GM19238 (cell line): ENCODE measurements around the gene STYXL2.

Experiments
- DNase-seq: peaks from one replicate; pipeline ENCODE4 v3.0.0; 2011; ENCODE audit warnings: low spot score; ENCODE audit not compliant: insufficient read length

The STYXL2 gene

DNA sequence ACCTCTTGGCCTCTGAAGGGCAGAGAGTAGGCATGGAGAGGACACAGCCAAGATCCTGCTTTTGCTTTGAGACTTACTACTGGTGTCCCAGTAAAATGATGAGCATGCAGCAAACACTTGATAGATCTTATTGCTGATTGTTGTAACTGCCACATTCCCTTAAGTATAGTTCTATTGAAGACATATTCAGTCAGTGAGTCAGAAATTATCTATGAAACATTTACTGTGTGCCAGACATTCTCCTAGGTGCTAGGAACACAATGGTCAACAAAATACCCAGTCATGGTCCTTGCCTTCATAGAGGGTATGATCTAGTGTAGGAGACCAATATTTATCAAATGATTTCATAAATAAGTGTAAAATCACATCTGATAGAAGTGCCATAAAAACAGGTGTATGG, 13.6 kb downstream of the STYXL2 start:
- DNase-seq = no peak

DNA sequence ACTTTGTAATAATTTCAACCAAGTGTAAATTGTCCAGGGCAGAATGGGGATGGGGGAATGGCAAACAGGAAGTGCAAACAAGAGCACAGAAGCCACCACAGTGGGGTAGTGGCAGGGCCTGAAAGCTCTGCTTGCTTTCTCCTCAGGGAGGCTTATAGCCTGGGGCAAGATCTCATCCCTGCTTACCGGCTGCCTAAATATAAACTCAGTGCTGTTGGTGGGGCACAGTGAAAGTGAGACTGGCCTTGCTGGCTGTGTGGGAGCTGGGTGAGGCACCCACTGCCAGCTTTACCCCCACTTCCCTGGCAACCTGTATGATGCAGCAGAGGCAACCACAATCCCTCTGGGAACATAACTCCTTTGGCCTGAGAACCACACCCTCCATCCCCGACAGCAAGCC, 15.2 kb downstream of the STYXL2 start:
- no peak for DNase-seq

DNA sequence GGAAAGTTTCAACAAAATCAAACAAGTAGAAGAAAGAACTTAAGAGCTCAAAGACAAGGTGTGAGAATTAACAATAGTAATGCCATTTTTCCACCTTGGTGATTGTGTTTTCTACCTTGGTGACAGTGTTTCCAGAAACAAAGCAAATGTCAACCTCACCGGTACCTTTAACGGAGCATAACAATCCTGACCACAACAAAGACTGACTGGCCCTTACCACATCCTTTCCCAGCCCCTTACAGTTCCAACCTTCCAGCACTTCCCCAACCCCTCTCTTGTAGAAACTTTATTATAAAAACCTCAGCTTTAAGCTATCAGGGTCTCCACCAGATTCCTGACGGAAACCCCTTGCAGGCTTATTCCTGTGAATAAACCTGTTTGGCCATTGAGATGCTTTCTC, 16.7 kb downstream of the STYXL2 start:
- no peak for DNase-seq

DNA sequence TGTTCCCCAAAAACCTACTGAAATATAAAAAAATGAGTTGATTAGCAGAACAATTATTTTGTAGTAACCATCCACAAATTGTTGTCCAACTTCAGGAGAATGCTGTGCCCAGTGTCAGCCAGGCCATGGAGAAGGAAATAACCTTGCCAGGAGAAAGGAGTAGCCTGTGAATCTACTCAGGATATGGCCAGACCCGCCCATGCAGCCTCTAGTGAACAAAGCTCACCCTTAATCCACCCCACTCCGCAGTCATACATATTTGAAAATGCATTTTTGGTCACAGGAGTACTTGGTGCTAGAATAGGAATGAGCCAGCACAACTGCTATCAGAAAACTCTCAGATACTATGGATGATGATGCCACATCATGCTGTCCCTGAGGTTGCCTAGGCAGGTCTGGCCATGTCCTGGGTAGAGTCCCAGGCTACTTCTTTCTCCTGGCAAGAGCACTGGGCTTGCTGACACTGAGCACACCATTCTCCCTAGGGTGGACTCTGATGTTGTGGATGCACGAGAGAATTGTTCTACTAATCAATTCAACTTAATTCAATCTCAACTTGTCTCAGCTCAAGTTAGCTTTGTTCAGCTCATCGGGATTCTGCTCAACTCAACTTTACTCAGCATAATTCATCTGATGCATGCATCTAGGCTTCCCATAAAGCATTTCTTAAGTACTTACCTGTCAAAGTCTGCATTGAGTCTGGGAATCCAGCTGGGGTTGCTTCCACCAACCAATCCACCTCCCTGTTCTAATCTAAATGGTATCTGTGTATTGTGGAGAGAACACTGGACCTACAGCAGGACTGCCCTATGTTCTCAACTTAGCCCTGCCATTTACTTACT, 18.2 kb downstream of the STYXL2 start:
- no peak for DNase-seq

DNA sequence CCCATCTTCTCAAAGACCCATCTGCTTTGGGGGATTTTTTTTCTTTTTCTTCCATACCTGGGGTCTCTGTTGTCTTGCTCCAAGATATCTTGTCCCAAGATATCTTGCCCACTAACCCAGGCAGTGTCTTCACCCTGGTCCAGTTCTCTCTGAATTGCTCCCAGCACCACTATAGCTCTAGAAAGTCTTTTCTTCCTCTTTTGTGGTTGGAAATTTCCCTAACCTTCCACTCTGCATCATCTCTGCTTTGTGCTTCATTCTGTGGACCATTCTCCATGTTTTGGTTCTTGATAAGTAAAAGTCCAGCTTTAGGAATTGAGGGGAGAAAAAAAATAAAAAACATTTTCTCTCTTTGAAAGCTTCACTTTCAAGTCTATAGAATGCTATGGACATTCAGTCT, 20.9 kb downstream of the STYXL2 start:
- no peak for DNase-seq

DNA sequence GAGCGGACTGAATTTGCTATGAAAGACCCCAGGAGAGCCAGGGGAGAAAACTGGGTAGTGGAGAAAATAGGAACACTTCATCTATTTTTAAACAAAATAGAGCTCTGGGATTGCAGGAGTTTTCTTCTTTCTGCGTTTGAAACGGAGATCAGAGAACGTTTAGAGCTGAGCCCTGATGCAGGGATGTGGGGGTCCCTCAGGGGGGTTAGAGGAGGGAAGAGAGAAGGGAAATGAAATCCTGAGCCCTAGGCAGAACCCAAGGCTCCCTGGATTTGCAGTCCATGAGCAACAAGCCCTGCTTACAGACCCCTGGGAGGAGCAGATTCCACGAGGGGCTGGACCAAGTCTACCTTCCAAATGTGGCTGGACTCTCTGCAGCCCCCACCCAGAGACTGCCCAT, 21.8 kb downstream of the STYXL2 start:
- DNase-seq = no peak

DNA sequence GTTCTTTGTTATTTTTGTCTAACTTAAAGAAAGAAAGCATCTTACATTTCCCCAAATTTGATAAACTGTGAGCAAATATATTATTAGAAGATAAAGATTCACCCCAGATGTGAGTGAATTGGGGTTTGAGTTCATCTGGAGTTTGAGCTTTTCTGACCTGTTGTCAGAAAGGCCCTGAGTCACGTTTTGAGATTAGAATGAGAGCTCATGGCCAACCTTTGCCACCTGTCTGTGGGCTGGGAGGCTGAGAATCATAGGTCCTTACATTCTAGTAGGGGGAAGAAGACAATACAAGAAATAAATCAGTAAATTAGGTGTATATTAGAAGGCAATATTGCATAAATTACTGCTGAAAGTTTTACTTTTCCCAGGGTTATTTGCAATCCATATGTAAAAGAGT, 22.3 kb downstream of the STYXL2 start:
- no peak for DNase-seq

DNA sequence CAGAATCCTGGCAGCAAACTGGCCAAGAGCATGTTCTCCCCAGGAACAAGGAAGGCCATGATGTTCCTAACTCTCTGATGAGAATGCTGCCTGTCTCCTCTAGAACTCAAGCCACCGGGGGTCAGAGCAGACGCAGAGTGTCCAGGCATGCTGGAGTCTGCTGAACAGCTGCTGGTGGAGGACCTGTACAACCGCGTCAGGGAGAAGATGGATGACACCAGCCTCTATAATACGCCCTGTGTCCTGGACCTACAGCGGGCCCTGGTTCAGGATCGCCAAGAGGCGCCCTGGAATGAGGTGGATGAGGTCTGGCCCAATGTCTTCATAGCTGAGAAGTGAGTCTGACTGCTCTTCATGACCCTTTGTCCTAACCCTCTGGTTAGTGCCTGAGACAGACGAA, 23.4 kb downstream of the STYXL2 start:
- no peak for DNase-seq

DNA sequence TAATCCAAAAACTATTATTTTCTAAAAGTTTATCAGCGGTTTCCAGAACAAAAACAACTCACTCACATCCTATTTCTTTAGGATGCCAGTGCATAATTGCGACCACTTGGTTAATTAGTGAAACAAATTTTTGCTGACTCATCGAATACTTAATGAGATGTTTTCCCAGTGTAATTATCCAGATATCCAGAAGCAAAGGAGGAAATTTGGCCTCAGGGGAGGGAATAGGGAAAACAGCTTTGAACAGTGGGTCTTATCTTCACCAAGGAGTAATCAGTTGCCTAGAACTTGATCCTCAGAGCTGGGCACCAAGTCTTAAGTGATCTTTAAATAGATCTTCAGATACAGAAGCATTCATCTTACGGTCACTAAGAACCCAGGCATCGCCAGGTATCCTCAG, 24.3 kb downstream of the STYXL2 start:
- DNase-seq = no peak

DNA sequence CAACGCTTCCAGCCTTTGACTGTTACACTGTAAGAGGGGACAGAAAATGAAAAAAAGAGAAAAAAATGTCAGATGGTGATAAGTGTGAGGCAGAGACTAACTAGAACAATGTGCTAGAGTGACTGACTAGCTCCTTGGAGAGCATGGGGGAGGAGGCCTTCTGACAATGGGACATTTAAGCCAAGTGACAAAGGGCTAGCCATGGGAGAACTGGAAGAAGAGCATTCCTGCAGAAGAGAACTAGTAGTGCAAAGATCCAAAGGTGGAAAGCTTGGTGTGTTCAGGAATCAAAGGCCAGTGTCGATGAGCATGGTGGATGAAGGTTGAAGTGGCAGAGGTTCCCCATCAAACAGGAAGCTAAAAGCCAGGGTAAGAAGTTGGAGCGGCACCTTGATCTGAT, 25.8 kb downstream of the STYXL2 start:
- DNase-seq = no peak

DNA sequence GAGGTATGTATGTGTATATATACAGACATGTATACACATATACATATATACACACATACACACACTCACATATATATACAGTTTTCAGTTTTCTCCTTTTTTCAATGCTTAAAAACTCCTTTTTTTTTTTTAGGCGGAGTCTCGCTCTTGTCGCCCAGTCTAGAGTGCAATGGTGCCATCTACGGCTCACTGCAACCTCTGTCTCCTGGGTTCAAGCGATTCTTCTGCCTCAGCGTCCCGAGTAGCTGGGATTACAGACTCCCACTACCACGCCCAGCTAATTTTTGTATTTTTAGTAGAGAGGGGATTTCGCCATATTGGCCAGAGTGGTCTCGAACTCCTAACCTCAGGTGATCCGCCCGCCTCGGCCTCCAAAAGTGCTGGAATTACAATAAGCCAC, 27.0 kb downstream of the STYXL2 start:
- no peak for DNase-seq

DNA sequence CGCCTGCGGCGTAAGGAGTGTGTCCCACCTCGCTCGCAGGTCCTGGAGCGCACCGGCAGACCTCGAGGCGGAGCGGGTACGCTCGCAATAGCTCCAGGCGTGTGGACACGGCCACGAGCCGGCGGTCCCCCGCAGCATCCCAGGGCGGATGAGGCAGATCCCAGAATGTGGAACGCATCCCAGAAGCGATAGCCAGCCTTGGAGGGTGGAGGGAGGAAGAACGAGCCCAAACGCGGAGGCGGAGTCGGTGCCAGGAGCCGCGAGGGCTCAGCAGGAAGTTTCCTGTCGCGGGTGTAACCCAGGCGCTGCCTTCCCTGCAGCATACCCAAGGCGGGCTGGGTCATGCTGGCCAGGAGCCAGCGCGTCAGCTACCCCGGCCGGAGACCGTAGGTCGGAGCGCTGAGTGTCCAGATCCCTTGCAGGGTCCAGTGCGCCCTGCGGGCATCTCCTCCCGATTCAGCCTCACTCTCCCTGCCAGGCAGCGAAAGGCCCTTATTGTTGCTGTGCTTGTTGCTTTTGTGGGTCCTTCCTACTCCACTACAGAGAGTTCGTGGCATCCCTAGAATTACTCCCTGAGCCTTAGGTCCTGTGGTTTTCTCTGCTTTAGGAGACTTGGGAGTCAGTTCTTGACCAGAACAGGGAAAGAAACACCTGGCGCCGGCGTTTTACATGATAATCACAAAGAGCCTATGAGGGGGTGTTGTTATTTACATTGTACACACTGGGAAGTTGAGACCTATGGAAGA, 27.7 kb downstream of the STYXL2 start:
- DNase-seq = no peak

DNA sequence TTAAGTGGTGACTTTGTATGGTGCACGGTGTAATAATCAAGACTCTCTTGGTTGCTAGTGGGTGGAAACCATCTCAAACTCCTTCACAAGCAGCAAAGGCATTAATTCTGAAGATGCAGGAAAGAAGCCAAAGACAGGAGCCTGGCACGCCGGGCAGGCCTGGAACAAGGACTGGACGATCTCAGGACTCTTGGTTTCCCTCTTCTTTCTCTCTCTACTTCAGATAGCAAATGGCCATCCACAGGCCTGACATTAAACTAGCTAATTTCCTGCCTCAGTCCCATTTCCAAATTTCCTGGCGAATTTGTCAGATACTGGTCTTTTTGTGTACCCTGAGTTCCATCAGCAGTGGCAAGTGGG, 28.2 kb downstream of the STYXL2 start:
- no peak for DNase-seq

DNA sequence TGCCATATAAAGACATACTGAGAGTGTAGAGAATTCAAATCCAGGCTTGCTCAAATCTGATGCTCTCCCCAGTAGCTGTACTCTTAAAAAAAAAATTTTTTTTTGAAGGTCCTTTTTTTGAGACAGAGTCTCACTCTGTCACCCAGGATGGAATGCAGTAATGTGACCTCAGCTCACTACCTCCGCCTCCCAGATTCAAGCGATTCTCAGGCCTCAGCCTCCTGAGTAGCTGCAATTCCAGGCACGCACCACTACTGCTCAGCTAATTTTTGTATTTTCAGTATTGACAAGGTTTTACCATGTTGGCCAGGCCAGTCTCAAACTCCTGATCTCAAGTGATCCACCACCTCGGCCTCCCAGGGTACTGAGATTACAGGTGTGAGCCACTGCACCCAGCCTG, 28.7 kb downstream of the STYXL2 start:
- no peak for DNase-seq

DNA sequence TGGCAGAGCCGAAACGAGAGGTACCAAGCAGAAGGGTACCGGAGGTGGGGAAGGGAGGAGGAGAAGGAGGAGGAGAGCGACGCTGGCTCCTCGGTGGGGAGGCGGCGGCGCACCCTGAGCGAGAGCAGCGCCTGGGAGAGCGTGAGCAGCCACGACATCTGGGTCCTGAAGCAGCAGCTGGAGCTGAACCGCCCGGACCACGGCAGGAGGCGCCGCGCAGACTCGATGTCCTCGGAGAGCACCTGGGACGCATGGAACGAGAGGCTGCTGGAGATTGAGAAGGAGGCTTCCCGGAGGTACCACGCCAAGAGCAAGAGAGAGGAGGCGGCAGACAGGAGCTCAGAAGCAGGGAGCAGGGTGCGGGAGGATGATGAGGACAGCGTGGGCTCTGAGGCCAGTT, 32.4 kb downstream of the STYXL2 start:
- no peak for DNase-seq

DNA sequence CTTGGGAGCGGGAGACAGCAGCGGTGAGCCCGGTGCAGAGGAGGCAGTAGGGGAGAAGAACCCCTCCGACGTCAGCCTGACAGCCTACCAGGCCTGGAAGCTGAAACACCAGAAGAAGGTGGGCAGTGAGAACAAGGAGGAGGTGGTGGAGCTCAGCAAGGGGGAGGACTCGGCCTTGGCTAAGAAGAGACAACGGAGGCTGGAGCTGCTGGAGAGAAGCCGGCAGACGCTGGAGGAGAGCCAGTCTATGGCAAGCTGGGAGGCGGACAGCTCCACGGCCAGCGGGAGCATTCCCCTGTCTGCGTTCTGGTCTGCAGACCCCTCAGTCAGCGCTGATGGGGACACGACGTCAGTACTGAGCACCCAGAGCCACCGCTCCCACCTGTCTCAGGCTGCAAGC, 32.9 kb downstream of the STYXL2 start:
- no peak for DNase-seq

DNA sequence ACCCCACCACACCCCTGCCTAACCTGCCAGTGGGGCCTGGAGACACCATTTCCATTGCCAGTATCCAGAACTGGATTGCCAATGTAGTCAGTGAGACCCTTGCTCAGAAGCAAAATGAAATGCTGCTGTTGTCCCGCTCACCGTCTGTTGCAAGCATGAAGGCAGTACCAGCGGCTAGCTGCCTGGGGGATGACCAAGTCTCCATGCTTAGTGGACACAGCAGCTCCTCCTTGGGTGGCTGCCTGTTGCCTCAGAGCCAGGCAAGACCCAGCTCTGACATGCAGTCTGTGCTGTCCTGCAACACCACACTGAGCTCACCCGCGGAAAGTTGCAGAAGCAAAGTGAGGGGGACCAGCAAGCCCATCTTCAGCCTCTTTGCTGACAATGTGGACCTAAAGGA, 33.4 kb downstream of the STYXL2 start:
- no peak for DNase-seq

DNA sequence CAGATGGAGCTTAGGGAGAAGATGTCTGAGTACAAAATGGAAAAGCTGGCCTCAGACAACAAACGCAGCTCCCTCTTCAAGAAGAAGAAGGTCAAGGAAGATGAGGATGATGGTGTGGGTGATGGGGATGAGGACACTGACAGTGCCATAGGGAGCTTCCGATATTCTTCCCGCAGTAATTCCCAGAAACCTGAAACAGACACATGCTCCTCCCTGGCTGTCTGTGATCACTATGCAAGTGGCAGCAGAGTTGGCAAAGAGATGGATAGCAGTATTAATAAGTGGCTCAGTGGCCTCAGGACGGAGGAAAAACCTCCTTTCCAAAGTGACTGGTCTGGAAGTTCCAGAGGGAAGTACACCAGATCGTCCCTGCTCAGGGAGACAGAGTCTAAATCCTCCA, 33.8 kb downstream of the STYXL2 start:
- no peak for DNase-seq

DNA sequence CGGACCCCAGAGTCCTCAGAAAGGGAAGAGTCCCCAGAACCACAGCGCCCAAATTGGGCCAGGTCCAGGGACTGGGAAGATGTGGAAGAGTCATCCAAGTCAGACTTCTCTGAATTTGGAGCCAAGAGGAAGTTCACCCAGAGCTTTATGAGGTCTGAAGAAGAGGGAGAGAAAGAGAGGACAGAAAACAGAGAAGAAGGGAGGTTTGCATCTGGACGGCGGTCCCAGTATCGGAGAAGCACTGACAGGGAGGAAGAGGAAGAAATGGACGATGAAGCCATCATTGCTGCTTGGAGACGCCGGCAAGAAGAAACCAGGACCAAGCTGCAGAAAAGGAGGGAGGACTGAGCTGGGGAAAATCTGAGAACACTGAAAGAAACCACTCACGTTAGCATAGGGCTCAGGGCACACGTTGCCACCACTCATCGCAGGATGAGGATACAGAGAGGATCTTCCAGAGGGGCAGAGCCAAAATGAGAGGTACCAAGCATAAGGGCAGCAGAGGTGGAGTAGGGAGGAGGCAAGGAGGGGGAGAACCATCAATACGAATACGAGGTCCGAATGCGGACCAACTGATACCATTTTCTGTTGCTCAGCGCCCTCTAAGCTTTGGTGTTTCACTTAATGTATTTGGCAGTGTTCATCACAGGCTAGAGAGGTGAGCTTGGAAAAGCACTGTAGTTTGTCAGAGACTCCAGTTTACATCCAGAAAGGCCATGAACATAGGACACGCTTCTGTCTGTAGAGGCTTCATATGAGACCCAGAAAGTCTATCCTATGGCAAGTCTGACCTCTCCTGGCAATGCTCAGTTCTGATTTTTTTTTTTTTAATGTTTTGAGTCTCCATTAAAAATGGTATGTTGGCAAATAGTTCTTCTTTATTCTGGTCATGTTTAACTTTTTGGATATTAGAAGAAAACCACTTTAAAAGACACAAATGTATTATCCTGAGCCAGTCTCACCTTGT, 34.7 kb downstream of the STYXL2 start:
- no peak for DNase-seq

DNA sequence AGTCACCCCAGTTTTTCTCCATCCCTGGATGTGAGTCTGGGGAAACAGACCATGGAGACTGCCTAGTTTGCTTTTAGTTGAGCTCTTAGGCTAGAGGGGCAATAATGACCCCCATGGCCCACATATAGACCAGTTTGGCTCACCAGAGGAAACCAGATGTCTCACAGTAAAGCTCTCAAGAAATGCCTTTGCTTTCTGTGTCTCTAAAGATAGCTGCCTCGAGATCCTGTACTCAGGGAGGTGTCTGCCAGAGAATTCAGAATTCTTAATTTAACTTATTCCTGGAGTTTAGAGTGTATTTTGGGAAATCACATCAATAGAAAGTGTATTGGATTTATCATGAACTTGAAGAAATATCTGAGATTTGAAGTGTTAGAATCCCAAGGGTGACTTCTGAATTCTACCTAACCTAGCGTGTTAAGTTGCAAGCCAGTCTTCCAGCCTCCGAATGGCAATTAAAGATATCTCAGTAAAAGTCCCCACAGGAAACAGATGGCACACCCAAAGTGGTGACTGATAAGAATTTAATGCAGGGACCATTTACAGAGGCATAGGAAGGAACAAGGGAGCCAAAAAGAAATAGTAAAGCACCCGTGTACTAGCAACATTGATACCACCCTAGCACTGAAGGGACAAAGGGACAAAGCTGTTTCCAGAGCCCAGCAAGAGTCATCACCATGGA, 37.1 kb downstream of the STYXL2 start:
- no peak for DNase-seq

DNA sequence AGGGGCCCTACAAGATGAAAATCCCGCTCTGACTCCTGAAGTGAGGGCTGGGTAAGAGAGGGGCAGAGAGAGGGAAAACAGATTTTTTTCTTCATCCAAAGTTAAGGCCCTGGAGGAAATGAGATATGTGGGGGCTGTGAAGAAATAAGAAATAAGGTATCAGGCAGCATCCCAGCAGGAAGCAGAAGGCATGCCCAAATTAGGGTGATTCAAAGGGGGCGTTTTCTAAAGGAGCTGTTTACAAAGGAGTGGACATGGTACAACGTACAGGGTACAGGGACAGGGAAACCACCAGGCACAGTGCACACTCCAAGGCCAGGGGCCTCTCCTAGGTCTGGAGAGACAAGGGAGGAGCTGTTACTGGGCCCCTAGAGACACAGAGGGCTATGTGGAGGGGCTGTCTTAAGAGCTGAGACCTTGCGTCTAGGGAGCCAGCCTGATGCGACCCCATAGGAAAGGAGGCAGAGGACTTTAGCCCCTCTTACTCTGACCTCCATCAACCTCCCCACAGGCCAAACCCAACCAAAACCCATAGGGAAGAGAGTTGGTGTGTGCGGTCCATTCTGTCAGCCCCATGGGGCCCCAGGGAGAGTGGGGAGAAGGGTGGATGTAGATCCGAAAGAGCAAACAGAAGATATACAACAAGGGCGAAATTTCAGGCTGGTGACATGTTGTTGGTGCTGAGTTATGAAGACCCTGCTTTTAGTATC, 38.6 kb downstream of the STYXL2 start:
- DNase-seq = no peak
